ENCODE results near the gene NUP62. TPM values are rescaled to one million over a fixed set of nuclear protein-coding genes. Genes with fewer than 3 reads are reported as not detected.

NUP62 gene
- total and polyA plus RNA-seq, 2 of the 4 experiments (the other 2 are of a cell fraction): 21.3 to 29.7 TPM

DNA sequence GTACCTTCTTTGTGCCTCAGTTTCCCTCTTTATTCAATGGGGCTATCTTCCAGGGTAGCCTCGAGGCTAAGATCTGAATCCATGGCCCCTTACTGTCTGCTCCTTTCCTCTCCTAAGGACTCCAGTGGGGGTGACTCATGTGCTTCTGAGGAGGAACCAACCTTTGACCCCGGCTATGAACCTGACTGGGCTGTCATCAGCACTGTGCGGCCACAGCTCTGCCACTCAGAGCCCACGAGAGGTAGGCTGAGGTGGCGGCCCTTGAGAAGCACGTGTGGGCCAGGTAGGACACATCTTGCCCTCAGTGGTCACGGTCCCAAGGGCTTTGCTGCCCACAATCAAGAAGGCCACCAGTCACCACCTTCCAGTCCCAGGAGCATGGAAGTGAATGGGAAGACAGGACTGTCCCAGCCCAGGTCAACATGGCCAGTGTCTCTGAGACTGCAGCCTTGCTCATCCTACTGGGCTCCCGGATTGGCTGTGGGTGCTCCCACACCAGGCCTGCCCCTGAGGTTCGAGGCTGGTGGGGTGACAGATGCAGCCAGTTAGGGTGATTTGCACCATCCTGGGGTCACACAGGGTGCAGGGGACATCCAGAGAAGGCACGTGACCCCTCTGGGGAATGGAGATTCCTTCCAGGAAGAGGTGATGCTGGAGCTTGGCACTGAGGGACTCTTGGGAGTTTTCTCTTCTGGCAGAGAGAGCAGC, 49.0 kb downstream of the NUP62 start:
- H3K56ac ChIP-seq (ENCODE audit: extremely low read depth, insufficient read depth, low read length): no peak overlapping the region
- no peak overlapping the region for H3K27ac ChIP-seq (ENCODE audit: insufficient read depth, low read length)
- no TSS peak for BruUV-seq (replicated peaks)
- no peak overlapping the region for H3K9ac ChIP-seq (ENCODE audit: low read depth, low read length)
- H2BK20ac ChIP-seq (ENCODE audit: low read depth, low read length): no peak overlapping the region
- H4K20me1 ChIP-seq (ENCODE audit: insufficient read depth, low read length): no peaks in the 10 kb centered on the region; the same call in 1 of the 2 replicates
- no peak overlapping the region for H3K4me2 ChIP-seq (ENCODE audit: low read depth, low read length)
- H3K18ac ChIP-seq (ENCODE audit: low read depth, low read length): no peak overlapping the region
- intact Hi-C loops (cut with micrococcal nuclease): no loop called here
- no peak overlapping the region for H3K14ac ChIP-seq (replicated peaks; ENCODE audit: low read depth, low read length)
- 100% methylated on average over 2 of the region's 10 CpGs; no CpG with 5 or more reads in 1 of the 2 experiments for WGBS, 2 experiments (ENCODE audit: extremely low coverage in 2 of 2, insufficient read length in 1 of 2)
- no peak overlapping the region for H4K91ac ChIP-seq (ENCODE audit: insufficient read depth, low read depth, low read length)
- H4K5ac ChIP-seq (ENCODE audit: low read depth, low read length): no peak overlapping the region
- H2BK120ac ChIP-seq (ENCODE audit: low read depth, low read length): no peak overlapping the region
- no peak for DNase-seq
- peaks cover 18 to 39% of the 10 kb centered on the region in 2 experiments for H3K79me1 ChIP-seq (ENCODE audit: low read depth in 1 of 2, low read length in 2 of 2)
- H3K27me3 ChIP-seq (ENCODE audit: control insufficient read depth, insufficient read depth, low read length): no peaks in the 10 kb centered on the region
- H3K9me3 ChIP-seq (ENCODE audit: control insufficient read depth, insufficient read depth, low read length): peaks cover 6% of the 10 kb centered on the region; the same call in 1 of the 2 replicates
- H3K4me1 ChIP-seq (ENCODE audit: control insufficient read depth, insufficient read depth, low read length): peaks cover 6% of the 10 kb centered on the region
- no peak for TF ChIP-seq SMC3 (IDR thresholded peaks at IDR 0.05; ENCODE audit: low read depth, low read length)
- TF ChIP-seq USF2 (IDR thresholded peaks at IDR 0.05; ENCODE audit: low read depth, low read length): no peak
- TF ChIP-seq CTCF (conservative IDR thresholded peaks at IDR 0.05; ENCODE audit: low read depth, low read length): no peak
- dilution Hi-C loops (cut with HindIII; ENCODE audit: low sequenced_read_pairs, unreplicated experiment): no loop called here
- H3K9me1 ChIP-seq (ENCODE audit: insufficient read depth, low read length): peaks cover 8% of the 10 kb centered on the region
- no peak overlapping the region for H4K8ac ChIP-seq (ENCODE audit: low read depth in 2 of 2, low read length in 2 of 2)
- H2BK5ac ChIP-seq (ENCODE audit: low read depth, low read length, poor library complexity, severe bottlenecking): no peak overlapping the region
- H3K4ac ChIP-seq (ENCODE audit: low read depth, low read length): no peak overlapping the region
- no peak overlapping the region for H2AK5ac ChIP-seq (ENCODE audit: low read depth, low read length)
- H2AFZ ChIP-seq (replicated peaks; ENCODE audit: low read length, poor library complexity): no peak overlapping the region
- no peak overlapping the region for H2AK9ac ChIP-seq (replicated peaks; ENCODE audit: low read depth, low read length, poor library complexity)
- H2BK15ac ChIP-seq (ENCODE audit: low read depth, low read length): no peak overlapping the region
- ChIA-PET CTCF (no interaction called here), POLR2A (ENCODE audit: unreplicated experiment) (no interaction called here)
- H3K23ac ChIP-seq (ENCODE audit: low read depth, low read length): no peak overlapping the region
- H3K4me3 ChIP-seq (ENCODE audit: insufficient read depth, low read depth, low read length): no peak overlapping the region
- in situ Hi-C loops (cut with MboI; ENCODE audit: low sequenced_read_pairs): no loop called here
- peaks cover 53% of the 10 kb centered on the region for H3K36me3 ChIP-seq (ENCODE audit: control insufficient read depth, insufficient read depth, low read length)
- ATAC-seq (ENCODE audit: low read depth): no peak
